KOPT-K1 (cell line): ENCODE data around the gene PIGO.

Experiments
- H3K27ac ChIP-seq: fragments of 200-600 bp; sonication (generic); 2 replicates; pipeline ENCODE4 v1.5.1; 2016; ENCODE audit warnings: antibody characterized with exemption, mild to moderate bottlenecking, low read depth, low read length; ENCODE audit not compliant: poor library complexity, severe bottlenecking
- H3K36me3 ChIP-seq: fragments of 200-600 bp; sonication (generic); 2 replicates; pipeline ENCODE4 v1.5.1; 2017; ENCODE audit warnings: antibody characterized with exemption, mild to moderate bottlenecking, low read length, moderate library complexity; ENCODE audit not compliant: insufficient read depth
- H3K9me3 ChIP-seq: fragments of 200-600 bp; sonication (generic); 2 replicates; pipeline ENCODE4 v1.5.1; 2017; ENCODE audit warnings: antibody characterized with exemption, low read length, mild to moderate bottlenecking; ENCODE audit not compliant: insufficient read depth, poor library complexity, severe bottlenecking

Gene PIGO

GRCh38 chr9:35091536-35091935, 4.9 kb downstream of the PIGO start:
- H3K36me3 ChIP-seq, result peaks cover 69% of the 10 kb centered on the region
- H3K9me3 ChIP-seq, result no peaks in the 10 kb centered on the region
- H3K27ac ChIP-seq, result no peak overlapping the region

DNA sequence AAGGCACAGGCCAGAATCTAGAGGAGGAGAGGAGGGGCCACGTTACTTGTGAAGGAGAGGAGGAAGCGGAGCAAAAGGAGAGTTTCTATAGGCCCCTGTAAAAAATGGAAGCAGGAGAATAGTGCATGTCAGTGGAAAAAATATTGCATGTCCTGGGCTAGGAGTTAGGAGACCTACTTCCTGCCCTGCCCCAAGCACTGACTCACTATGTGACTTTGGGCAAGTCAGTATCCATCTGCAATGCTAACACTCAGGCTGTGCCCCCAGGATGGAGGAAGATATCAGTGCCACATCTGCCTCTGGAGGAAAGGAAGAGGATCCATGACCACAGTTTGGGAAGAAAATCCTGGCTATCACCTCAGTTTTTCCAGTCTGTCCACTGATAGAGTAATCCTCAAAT, 7.0 kb downstream of the PIGO start:
- H3K9me3 ChIP-seq, result no peaks in the 10 kb centered on the region
- H3K36me3 ChIP-seq, result peaks cover 73% of the 10 kb centered on the region
- no peak overlapping the region for H3K27ac ChIP-seq

DNA sequence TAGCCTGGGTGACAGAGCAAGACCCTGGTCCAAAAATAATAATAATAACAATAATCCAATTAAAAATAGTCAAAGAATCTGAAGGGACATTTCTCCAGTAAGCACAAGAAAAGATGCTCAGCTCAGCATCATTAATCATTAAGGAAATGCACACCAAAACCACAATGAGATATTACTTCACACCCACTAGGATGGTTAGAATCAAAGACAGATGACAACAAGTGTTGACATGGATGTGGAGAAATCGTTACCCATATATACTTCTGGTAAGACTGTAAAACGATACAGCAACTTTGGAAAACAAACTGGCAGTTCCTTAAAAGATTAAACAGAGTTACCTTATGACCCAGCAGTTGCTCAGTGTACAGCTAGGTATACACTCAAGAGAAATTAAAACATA, 11.3 kb downstream of the PIGO start:
- Histone ChIP-seq H3K9me3 (no peaks in the 10 kb centered on the region), H3K27ac (no peak overlapping the region)

GRCh38 chr9:35079426-35080341, 16.7 kb downstream of the PIGO start, which contains the start of gene FANCG:
TSS of gene FANCG (minus strand) at chr9:35079942. CDS start at chr9:35079524, 418 bp downstream.
- H3K27ac ChIP-seq, result peak within 1 kb of the TSS; percentile 89
- peaks cover 37% of the 10 kb centered on the region for H3K36me3 ChIP-seq
- no peaks in the 10 kb centered on the region for H3K9me3 ChIP-seq

More for the DNA sequence above, 11.3 kb downstream of the PIGO start:
- H3K36me3 ChIP-seq, result peaks cover 32% of the 10 kb centered on the region

- no peaks in the 10 kb centered on the region for H3K9me3 ChIP-seq
- peaks cover 43% of the 10 kb centered on the region for H3K36me3 ChIP-seq
- H3K27ac ChIP-seq, result peak overlapping the region; percentile 89
Observed at GRCh38 chr9:35079041-35079425, 17.4 kb downstream of the PIGO start.

DNA sequence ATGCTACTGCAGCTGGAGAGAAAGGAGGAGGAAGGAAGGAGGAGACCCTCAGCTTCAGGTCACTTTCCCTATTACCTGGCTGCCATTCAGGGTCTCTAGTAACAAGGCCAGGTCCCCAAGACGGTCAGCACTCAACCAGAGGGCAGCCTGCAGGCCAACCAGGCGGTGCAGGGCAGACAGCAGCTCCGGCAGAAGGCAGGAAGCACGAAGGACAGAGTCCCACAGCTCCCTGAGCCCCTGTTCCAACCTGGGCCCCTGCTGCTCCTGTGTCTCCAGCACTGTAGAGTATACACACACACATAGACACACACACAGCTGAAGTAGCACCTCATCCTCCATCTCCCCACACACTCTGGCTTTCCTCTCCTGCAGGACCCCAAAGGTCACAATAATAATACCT, 18.3 kb downstream of the PIGO start:
- Histone ChIP-seq H3K9me3 (no peaks in the 10 kb centered on the region), H3K27ac (peak overlapping the region; percentile 89), H3K36me3 (peaks cover 52% of the 10 kb centered on the region)

DNA sequence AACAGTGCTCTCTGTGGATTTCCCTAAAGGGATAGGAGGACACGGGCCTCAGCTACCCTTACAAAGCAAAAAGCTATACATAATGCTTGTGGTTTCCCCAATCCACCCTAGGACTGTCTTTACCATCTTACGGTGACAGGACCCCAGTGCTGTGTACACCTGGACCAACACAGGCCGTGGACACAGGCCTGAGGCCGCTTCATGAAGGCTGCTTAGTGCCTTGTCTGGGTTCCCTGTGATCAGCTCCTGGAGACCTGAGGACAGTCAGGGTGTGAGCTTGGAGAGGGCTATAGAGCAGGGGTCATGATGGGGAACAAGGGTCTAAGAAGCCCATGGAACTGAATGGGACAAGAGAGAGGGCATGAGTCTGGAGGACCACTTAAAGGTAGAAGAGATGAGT, 19.5 kb downstream of the PIGO start:
- peaks cover 52% of the 10 kb centered on the region for H3K36me3 ChIP-seq
- no peaks in the 10 kb centered on the region for H3K9me3 ChIP-seq

GRCh38 chr9:35075358-35075757, 21.0 kb downstream of the PIGO start:
- H3K36me3 ChIP-seq, result peaks cover 56% of the 10 kb centered on the region
- H3K27ac ChIP-seq, result no peak overlapping the region
- no peaks in the 10 kb centered on the region for H3K9me3 ChIP-seq

More for the DNA sequence above, 19.5 kb downstream of the PIGO start:
- no peak overlapping the region for H3K27ac ChIP-seq

DNA sequence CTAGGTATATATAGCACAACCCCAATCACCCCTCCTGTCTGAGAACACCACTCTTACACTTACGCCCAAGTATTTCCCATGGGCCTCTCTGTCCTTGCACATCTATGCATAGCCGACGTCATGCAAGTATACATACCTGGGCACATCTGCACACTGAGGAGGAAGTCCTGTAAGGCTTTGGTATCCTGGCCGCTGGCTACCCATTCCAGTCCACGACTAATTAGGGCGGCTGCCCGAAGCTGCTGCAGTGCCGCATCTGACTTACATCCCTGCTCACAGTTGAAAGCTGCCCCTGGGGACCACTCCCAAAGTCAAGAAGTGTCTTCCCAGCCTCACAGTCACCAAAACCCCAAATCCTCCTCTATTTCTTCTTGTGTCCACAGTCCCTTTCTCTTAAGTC, 21.6 kb downstream of the PIGO start:
- H3K36me3 ChIP-seq, result peaks cover 61% of the 10 kb centered on the region
- H3K9me3 ChIP-seq, result no peaks in the 10 kb centered on the region
- H3K27ac ChIP-seq, result no peak overlapping the region

DNA sequence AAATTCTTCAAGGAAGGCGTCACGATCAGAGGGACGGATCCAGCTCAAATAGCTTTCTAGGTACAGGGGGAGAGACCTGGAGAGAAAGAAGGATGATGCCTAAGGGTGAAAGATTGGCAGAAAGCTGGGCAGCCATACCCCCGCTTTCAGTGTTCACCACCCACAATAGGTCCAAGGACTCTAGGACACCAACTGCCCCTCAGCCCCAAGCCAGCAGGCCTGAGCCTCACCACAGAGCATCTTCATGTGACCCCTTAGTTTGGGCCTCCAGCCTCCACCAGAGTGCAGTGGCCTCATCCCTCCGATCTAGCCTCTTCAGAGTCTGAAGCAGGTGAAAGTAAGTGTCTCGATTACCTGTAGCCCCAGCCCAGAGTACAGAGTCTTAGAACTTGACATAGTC, 22.2 kb downstream of the PIGO start:
- H3K9me3 ChIP-seq, result no peaks in the 10 kb centered on the region
- H3K27ac ChIP-seq, result no peak overlapping the region
- H3K36me3 ChIP-seq, result peaks cover 68% of the 10 kb centered on the region

- Histone ChIP-seq H3K36me3 (peaks cover 75% of the 10 kb centered on the region), H3K9me3 (no peaks in the 10 kb centered on the region), H3K27ac (no peak overlapping the region)
Observed at GRCh38 chr9:35073279-35073612, 23.1 kb downstream of the PIGO start.

DNA sequence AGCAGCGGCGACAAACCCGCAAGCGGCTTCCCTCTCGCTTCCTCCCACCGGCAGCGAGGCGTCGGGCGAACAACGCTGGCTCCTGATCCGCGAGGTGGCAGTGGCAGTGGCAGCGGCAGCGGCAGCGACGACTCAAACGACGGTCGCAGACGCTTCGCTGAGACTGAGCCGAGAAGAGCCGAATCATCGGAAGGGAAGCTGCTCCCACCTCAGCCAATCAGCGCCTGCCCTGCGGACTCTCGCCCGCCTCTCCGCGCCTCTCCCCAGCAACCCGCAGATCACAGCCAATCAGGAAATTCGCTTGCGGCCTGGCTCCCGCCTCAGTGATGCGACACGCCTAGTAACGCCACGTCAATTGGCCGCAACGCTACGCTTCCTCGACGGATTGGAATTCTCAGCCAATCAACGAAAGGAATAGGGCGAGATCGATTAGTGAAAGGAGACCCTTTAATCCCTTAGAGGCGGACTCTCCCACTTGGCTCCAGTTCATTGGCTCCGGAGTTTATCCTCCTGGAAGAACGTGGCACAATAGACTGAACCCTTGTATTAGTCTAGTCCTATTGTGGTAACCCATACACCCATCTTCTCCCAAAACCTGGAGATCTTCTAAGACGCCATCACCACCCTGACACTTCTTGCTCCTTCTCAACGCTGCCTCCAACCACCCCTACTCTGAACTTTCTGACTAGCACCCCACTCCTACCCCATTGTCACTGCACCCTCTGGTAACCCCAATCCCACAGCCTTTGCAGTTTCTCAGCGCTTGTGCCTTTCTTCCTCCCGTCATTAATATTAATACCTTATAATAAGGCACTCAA, 23.7 kb downstream of the PIGO start, which contains the start of gene VCP:
Gene VCP, minus strand, starts transcription at position 165 of the 818 bp plus-strand sequence. CDS start 272 bp downstream, outside the sequence.
- Histone ChIP-seq H3K9me3 (no peaks in the 10 kb centered on the region), H3K27ac (peak within 1 kb of the TSS; percentile 90), H3K36me3 (peaks cover 75% of the 10 kb centered on the region)

GRCh38 chr9:35071814-35072460, 24.5 kb downstream of the PIGO start:
- Histone ChIP-seq H3K9me3 (no peaks in the 10 kb centered on the region), H3K36me3 (peaks cover 75% of the 10 kb centered on the region), H3K27ac (peak overlapping the region; percentile 90)

DNA sequence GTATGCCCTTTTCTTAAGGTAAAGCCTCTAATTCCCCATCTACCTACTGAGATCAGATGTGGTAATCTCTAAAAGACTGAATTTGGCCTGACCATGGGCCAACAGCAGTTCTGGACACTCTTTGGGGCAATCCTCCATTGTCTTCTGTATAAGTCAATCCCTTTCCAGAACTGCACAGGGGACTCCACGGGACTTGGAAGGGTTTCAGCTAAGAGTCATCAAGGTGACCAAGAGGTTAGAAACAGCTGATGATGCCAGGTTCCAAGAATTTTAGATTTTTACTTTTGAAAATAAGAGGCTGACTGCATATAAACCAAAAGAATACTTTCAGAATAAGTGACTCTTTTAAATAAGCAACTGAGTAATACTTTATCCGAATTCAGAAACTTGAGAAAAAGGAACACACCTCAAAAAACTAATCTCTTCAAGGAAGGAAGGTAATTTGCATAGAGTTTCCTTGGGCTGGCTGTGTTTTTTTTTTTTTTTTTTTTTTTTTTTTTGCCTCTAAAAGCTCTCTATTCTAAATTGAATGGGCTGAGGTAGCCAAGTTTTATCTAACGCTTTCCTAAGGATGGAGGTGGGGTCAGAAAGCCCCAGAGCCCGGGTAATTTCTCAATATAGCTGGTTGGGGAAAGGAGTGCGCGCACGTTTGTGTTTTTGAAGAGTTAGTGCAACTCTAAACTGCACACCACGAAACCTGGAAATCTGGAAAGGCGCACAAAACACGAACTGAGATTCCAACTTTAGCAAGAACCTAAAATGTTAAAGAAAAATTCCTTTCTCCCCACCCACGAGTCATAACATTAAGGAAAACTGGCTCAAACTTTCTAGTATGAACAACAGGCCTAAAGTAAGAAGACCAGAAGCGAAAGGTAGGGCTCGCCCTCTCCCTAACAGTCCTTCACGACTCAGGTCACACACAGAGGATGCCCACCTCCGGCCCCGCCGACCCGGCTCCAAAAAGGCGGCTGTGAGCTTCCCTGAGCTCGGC, 25.3 kb downstream of the PIGO start:
- Histone ChIP-seq H3K9me3 (no peaks in the 10 kb centered on the region), H3K27ac (peak overlapping the region; percentile 90), H3K36me3 (peaks cover 75% of the 10 kb centered on the region)
